SH-SY5Y (cell line): ENCODE data around the gene L3HYPDH.

Experiments
- GATA2 ChIP-seq: IDR thresholded peaks from 2 replicates; pipeline ENCODE4 v1.6.1; 2011; ENCODE audit warnings: mild to moderate bottlenecking, low read depth, low read length
- GATA3 ChIP-seq: IDR thresholded peaks from 2 replicates; pipeline ENCODE4 v1.6.1; 2011; ENCODE audit warnings: low read depth, mild to moderate bottlenecking, low read length, moderate library complexity

- no peak for TF ChIP-seq GATA3
- TF ChIP-seq GATA2, result no peak
Observed at GRCh38 chr14:59461891-59462290, 22.3 kb downstream of the L3HYPDH start.
